GM12873 (cell line): ENCODE measurements around the gene PTPRM.

Source experiments
- TF ChIP-seq, protein P1 (sequence below): IDR thresholded peaks from 2 replicates; pipeline ENCODE4 v1.5.1; 2012; ENCODE audit warnings: low read depth, mild to moderate bottlenecking, moderate library complexity, low read length, control low read depth; ENCODE audit not compliant: insufficient read depth; ENCODE audit errors: missing control alignments

PTPRM gene

DNA sequence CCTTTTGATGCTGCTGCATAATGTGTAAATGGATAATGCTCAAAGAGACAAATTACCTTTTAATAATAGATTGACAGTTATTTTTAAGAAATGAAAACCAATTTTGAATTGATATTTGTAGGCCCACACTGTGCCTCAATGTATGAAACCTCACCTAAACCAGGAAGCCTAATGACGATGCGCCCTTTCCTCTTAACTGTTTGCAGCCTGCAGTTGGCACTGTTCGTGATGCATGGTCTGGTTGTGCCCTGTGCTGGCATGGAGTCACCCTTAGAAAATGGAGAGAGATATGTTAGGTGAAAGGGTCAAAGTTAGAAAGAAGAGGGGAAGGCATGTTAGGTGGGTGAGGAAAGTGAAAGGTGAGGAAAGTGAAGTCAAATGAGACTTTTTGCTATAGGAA is 390.2 kb downstream of the PTPRM start:
- TF ChIP-seq, protein P1, sequence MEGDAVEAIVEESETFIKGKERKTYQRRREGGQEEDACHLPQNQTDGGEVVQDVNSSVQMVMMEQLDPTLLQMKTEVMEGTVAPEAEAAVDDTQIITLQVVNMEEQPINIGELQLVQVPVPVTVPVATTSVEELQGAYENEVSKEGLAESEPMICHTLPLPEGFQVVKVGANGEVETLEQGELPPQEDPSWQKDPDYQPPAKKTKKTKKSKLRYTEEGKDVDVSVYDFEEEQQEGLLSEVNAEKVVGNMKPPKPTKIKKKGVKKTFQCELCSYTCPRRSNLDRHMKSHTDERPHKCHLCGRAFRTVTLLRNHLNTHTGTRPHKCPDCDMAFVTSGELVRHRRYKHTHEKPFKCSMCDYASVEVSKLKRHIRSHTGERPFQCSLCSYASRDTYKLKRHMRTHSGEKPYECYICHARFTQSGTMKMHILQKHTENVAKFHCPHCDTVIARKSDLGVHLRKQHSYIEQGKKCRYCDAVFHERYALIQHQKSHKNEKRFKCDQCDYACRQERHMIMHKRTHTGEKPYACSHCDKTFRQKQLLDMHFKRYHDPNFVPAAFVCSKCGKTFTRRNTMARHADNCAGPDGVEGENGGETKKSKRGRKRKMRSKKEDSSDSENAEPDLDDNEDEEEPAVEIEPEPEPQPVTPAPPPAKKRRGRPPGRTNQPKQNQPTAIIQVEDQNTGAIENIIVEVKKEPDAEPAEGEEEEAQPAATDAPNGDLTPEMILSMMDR: no peak

- TF ChIP-seq, protein P1: no peak
Measured at GRCh38 chr18:7958081-7958896, 391.2 kb downstream of the PTPRM start.

- TF ChIP-seq, protein P1: no peak
Measured at GRCh38 chr18:7958897-7959146, 391.7 kb downstream of the PTPRM start.

GRCh38 chr18:7974200-7974874 is 407.2 kb downstream of the PTPRM start:
- TF ChIP-seq, protein P1: no peak

- TF ChIP-seq, protein P1: no peak
Measured at GRCh38 chr18:7977897-7978296, 410.8 kb downstream of the PTPRM start.

GRCh38 chr18:7978834-7979233 is 411.7 kb downstream of the PTPRM start:
- TF ChIP-seq, protein P1: no peak

GRCh38 chr18:7979714-7980113 is 412.6 kb downstream of the PTPRM start:
- TF ChIP-seq, protein P1: no peak
